GM21423 (cell line): ENCODE data around the gene NEK4.
A peak's percentile ranks its signal among the peaks of the same experiment; 100 is the strongest.

ENCODE experiments used
- ATAC-seq: cut with Tn5 transposase; IDR thresholded peaks from one replicate; pipeline ENCODE4 v1.9.1; 2021; ENCODE audit warnings: mild to moderate bottlenecking, moderate library complexity; ENCODE audit not compliant: unreplicated experiment

NEK4 gene

DNA sequence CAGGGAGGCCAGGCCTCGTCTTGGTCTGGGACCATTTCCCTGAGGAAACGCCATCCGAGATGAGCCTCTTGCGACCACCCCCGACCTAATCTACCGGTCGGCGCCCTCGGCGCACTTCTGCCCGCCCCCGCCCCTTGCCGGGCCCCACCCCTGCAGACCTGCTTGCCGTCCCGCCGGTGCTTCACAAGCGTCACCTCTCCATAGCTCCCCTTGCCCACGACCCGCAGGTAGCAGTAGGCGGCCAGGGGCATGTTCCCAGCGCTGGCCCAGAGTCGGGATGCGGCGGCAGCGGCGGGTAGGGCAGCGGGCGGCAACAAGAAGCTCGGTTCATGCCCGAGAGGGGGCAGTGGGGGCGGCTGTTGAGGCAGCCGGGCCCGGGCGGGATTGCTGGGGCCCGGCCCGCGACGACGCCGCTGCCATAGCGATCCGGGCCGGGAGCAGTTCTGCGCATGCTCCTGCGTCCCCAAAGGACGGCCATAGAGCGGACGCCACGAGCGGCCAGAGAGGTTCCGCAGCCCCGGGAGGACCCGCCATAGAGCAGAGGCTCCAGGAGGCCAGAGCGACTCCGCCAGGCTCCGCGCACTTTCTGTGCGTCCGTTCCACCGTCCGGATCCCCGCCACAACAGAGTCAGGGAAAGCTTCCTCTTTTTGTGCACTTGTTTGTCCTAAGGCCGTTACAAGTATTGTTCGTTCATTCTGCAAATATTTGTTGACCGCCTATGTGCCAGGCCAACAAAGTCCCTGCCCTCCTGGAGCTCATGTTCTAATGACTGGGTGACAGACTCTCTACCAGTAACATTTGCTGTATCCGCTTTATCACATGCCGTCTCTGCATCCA is at the start of gene NEK4:
TSS of gene NEK4 (minus strand) at position 445 of the 838 bp plus-strand sequence. CDS start at position 251, 194 bp downstream.
- ATAC-seq: peak; percentile 95

DNA sequence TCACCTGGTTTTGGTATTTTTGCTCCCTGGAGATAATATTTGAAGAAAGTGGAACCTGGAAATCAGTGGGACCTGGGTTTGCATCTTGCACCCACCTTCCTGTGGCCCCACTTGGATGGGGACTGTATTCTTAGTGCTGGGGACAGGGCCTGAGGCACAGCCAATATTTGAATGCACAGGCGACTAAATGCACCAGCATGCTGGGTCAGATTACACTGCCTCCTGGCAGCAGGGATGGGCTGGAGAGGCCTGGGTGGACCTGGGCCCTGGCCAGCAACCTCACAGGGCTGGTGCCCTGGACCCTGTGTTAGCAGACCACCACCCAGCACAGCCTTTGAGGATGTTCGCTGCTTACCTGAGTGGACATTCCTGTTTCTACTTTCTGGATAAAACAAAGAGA is 49.2 kb upstream of the NEK4 start:
- no peak for ATAC-seq

DNA sequence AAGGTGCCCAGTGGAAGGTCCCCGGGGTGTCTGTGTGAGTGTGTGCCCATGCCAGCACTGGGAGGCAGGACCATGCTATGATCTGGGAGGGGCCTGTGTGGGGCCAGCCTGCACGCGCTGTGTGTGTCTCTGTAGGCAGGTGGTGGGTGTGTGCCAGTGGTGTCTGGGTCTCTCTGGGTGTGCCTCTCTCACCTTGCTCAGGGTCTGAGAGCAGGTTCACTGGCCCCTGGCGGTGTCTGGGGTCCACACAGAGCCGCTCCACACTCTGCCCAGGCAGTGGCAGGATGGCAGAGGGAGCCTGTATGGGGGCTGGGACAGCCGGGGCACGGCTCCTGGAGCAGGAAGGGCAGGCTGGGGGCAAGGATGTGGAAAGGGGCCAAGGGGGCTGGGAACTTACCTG is 47.1 kb upstream of the NEK4 start:
- ATAC-seq: no peak

DNA sequence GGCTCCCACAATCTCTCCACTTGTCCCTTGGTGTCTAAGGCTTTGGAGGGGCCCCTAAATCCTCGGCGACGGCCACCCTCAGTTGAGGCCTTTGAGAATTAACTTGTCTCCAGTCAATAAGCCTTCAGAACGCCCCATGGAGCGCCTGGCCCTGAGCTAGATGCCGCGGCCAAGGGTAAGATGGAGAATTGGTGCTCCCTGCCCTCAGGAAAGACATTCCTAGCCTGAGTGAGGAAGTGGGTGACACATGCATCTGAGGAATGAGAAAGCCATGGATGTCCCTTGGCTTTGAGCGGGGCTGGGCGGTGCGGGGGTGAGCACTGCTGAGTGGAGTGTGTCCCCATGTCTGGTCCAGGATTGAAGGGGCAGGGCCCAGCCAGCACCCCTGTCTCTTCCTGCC is 46.5 kb upstream of the NEK4 start:
- no peak for ATAC-seq

DNA sequence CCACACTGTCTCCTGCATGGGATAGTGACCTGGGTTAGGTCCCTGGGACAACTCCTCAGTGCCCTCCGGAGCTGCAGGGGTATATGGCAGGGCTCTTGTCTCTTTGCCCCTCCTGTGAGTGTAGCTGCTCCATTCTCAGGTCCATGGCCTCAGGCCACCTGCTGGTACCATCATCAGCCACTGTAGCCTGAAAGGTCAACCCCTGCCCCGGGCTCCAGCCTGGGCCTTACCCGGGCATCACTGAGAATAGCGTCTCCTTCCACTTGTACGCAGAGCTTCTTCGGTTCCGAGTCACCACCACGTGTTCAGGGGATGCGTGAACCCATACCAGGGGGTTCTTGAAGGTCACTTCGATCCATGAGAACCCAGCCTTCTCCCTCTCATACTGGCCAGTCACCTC is 45.9 kb upstream of the NEK4 start:
- no peak for ATAC-seq

DNA sequence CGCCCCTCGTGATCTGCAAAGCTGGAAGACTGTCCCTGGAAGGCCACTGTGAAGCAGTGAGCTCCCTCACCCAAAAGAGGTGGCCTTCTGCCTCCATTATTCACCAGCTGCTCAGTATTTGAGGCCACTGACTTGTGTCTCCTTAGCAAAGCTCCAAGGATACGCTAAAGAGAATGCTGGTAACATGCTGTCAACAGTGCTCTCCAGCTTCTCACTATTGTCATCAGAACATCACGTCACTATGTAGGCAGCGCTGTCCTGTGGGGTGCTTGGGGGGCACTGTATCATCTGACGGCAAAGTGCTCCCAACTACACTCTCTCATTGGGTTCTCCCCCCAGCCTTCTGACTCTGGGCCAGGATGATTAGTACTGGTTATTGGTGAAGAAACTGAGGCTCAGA is 45.5 kb upstream of the NEK4 start:
- no peak for ATAC-seq

DNA sequence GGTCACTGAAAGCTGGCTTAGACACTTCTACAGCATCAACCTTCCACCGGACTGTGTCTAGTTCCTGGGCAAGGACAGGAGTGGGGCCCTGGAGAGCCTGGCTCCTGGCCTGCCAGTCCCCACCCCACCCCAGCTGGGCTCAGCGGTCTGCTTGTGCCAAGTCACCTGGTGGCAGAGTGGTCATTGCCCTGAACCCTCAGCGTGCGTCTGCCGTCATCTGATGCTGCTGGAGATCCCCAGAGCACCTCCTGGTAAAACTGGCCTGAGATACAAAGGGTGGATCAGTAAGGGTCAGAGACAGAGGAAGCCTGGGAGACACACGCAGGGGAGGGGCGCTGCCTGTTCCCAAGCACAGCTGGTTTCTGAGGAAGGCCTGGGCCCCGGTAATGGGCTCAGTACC is 43.1 kb upstream of the NEK4 start:
- ATAC-seq: no peak

DNA sequence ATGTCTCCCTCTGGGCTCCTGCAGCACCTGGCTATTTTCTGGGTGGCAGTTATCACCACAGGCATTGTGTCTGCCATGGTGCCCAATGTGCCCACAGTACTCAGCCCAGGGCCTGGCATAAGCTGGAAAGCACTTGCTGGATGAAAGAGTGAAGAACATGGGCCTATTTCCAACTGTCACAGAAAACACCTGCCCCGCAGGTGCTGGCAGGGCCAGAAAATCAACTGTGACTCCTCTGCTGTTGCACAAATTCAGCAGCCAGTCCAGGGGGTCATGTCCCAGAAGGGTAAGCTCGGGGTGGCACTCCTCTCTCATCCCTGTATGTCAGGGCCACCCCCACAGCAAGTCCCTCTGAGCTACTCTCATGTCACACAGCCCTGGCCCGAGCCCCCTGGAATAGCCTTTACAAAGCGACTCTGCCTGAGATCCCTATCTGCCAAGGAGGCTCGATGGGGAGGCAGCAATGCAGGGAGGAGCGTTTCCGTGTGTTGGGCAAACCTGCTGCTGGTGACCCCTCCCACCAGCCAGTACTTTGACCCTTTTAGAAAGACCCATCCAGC is 40.8 kb upstream of the NEK4 start:
- no peak for ATAC-seq

DNA sequence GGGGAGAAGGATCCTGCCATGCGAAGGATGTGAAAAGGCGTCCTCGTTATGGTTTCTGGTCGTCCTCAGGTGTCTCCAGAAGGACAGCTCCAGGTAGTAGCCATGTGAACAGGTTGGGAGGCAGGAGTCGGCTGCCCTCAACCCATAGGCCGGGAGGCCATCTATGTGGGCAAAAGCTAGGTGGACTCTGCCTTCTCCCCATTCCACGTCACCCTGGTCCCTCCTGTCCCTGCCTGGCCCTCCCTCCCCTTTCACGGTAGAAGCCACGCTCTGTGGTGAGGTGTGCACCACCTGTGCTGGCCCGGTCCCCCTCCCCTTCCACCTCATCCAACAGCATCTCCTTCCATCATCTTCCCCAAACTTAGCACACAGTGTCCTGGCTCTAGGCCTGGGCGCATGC is 40.2 kb upstream of the NEK4 start:
- ATAC-seq: no peak

DNA sequence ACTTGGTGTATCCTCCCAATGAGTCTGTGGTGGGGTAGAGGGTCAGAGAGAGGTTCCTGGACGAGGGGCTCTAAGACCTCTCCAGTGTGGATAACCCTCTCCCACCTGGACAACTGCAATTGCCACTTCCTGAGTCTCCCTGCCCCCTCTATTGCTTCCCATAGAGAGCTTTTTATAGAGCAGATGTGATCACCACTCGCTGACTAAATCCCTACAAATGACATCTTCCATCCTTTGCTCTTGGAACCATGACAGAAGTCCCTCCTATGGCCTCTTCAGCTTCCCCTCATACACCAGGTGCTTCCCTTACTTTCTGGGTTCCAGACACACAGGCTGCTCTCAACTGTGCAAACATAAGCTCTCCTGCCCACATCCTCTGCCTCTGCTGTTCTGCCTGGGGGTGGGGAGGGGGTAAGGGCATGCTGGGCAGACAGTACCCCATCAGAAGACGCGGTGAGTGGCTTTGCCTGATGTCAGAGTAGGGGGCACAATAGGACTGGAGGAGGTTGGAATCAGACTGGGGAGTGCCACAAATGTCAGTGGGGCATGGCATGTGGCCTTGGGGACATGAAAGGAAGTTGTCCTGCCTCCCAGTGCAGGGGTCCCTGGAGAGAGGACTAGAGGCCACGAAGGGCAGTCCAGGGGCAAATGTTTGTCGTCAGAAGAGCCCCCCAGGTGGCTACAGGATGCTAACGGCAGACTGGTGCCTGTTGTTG is 39.1 kb upstream of the NEK4 start:
- no peak for ATAC-seq

DNA sequence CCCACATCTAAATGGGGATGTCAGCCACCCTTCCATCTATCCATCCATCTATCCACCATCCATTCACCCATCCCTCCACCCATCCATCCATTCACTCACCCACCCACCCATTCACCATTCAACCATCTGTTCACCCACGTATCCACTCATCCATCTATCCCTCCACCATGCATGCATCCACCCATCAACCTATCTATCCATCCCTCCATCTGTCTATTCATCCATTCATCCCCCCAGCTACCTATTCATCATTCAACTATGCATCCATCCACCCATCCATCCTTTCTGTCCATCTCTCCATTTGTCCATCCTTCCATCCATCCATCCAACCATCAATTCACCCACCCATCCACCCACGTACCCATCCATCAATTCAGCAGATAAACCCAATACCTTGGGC is 38.4 kb upstream of the NEK4 start:
- no peak for ATAC-seq

DNA sequence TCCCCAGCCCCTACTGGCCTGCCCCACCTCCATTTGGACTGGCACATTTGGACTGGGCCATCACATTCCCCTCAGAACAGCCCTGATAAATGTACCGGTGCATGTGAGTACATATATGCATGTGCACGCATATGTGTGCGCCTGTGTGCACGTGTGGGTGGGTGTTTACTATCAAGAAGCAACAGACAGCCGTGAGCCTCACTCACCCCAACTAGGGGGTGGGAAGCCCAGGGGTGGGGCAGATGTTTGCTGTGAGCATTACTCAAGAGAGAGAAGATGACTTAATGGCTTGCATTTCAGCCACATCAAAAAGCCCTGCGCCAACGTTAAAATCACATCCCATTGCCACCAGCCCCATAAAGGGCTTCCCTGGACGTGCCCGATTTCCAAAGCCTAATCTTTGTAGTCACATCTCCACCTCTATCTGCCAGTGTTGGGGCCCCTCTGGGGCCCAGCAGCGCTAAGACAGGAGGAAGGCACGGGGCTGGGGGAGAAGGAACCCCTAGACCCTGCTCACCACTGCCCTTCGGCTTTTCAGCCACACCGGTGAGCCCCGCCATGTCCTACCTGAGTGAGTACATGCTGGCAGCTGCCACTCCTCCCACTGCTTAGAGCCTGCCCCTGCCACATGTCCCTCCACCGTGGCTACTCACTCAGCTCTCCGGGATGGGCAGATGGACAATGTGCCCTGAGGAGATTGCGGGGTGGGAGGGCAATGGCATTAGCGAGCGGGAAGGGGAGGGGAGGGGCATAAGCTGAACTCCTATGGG is 34.7 kb upstream of the NEK4 start:
- ATAC-seq: no peak

DNA sequence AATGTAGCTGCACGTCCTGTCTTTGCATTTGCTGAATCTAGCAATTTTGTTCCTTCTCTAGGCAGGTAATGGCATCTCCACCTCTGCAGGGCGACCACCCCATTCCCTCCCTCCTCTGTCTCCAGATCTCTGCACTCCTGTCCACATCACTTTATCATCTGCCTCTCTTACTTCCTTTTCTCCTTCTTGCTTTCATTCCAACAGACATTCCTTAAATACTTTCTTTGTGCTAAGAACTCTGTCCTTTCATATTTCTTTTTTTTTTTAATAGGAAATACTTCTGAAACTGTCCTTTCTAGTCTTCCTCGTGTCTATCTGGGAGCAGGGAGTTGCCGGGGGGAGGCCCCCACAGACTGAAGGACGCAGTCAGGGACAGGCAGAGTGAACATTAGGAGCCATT is 31.1 kb upstream of the NEK4 start:
- ATAC-seq: no peak

DNA sequence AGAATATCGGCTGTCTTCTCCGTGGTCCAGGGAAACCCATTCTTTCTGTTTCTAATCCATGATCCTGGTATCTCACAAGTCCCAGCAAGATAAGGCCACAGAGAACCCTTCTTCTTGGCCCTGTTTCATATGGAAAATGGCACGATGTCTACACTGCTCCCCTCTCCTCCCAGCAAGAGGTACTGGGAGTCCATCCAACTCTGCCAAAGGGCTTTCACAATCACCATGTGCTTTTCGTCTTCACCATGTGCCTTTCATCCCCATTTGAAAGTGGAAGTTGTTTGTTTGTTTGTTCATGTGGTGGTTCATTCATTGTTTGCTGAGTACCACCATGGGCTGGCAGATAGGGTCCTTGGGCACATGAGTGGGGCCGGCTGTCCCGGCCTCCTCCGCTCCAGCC is 29.3 kb upstream of the NEK4 start:
- no peak for ATAC-seq

DNA sequence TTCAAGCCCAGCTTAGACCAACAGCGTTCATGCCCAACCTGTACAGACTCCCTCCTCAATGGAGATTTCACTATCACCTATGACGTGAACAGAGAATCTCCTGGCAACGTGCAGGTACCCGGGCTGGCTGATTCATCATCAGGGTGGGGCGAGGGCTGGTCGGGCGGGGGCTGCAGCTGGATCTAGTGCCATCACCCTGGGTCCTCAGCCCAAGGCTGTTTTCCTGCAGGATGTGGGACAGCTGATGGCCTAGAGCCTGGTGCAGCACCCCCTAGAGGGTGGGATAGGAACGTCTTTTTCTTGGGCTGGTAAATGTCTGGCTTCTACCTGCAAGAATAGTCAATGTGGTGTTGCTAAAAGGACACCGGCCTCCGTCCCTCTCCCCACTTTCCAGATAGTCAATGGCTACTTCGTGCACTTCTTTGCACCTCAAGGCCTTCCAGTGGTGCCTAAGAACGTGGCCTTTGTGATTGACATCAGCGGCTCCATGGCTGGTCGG is 28.3 kb upstream of the NEK4 start:
- no peak for ATAC-seq

DNA sequence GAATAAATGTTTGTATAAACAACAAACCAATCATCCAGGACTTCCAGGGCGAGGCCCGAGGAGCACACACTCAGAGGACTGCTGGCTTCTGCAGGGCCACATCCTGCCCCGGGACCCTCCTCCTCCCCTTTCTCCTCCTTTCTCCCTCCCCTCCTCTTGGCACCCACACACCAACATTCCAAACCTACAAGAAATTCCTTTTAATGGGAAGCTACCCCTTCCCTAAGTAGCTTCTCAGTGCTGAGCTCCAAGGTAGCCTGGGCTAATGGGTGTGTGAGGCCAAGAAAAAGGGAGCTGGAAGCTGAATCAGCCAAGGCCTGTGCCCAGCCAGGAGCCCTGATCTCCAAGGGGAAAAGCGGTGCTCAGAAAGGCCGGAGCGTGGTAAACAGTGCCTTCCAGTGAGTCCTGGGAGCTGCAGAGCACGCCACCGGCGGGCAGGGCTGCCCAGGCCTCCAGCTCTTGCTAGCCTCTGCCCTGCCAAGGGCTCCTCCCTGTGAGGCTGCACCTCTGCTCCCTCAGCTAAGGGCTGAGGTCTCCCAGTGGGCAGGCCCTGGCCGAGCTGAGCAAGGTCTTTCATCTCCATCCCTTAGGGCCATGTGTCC is 27.7 kb upstream of the NEK4 start:
- ATAC-seq: no peak

DNA sequence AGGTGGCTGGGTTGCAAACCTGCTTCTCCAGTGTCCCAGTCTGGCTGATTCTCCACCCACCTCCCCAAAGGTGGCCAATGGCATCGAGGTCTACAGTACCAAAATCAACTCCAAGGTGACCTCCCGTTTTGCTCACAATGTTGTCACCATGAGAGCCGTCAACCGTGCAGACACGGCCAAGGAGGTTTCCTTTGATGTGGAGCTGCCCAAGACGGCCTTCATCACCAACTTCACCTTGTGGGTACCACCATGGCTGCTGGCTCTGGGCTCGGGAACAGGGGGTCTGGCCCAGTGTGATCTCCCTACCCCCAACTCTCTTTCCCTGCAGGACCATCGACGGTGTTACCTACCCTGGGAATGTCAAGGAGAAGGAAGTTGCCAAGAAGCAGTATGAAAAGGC is 25.7 kb upstream of the NEK4 start:
- ATAC-seq: no peak

DNA sequence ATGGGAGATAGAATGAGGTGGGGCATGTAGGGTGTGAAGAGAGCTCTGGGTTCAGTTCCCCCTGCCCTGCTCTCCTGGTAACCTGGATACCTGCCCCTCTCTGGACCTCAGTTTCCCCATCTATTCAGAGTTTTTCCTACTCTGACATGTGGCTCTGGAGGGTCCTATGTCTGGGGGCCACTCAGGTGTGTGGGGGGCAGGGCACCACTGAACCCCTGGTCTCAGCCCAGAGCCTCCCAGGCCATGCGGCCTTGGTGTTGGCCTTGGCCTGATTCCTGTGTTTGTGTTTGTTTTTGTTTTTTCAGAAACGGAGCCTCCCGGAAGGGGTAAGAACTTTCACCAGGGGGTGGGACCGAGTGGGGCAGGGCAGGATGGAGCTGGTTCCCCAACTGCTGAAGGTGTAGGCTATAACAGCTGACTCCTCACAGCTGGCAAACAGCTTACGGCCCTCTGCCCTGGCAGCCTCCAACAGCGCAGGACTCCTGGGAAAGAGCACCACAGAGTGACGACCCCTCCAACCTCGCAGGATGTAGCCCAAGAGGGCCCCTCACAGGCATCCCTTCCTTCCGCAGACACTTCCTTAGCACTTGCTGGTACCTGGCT is 24.7 kb upstream of the NEK4 start:
- no peak for ATAC-seq

DNA sequence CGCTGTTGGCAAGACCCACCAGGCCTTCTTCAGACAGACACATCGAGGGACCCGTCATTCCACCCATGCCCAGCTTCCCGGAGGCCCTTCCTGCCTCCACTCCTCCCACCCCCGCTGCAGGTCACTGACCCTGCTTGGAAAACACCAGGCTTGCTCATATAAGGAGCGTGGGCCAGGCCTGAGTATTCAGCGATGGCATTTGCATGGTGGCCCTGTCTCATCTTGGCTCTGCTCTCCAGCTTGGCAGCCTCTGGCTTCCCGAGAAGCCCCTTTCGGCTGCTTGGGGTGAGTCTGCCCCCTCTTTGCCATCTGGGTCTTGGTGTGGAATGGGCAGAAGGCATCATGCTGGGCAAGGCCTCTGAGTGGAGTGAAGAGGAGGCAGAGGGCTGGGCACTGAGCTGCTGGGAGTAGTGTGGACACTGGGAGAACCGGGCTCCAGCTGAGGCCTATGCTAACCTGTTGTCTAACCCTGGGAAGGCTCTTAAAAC is 23.9 kb upstream of the NEK4 start, which contains the start of gene ITIH3:
TSS of gene ITIH3 (plus strand) at position 185 of the 488 bp plus-strand sequence. CDS start at position 193, 8 bp downstream.
- ATAC-seq: no peak
